Cortex of kidney (tissue), 1 donor: ENCODE data around the gene FBXO40.
"Not testable (repeated sequence)": the region's sequence is repeated elsewhere in the genome, so short reads cannot be mapped to it uniquely, and the experiment has no call there.

Experiments
- DNase-seq: peaks from one replicate; lab custom pipeline; 2025; lab: John Stamatoyannopoulos, UW

The FBXO40 gene

GRCh38 chr3:121592856-121593702 is at the start of gene FBXO40:
Gene FBXO40 (plus strand): TSS chr3:121593379. CDS start chr3:121620576, 27,197 bp downstream.
- DNase-seq, result no peak

GRCh38 chr3:121545049-121545573 is 48.1 kb upstream of the FBXO40 start:
- no peak for DNase-seq

GRCh38 chr3:121545574-121546455 is 47.4 kb upstream of the FBXO40 start, which contains the start of gene POLQ:
Gene POLQ (minus strand): TSS chr3:121545988. CDS start chr3:121545877, 111 bp downstream.
- no peak for DNase-seq

GRCh38 chr3:121552379-121552778 is 40.8 kb upstream of the FBXO40 start:
- no peak for DNase-seq

- DNase-seq, result no peak
Observed at GRCh38 chr3:121552797-121553196, 40.4 kb upstream of the FBXO40 start.

- DNase-seq, result no peak
Observed at GRCh38 chr3:121557426-121557934, 35.7 kb upstream of the FBXO40 start.

- DNase-seq, result no peak
Observed at GRCh38 chr3:121562148-121562547, 31.0 kb upstream of the FBXO40 start.

- DNase-seq, result no peak
Observed at GRCh38 chr3:121566773-121567172, 26.4 kb upstream of the FBXO40 start.

- no peak for DNase-seq
Observed at GRCh38 chr3:121567649-121568048, 25.5 kb upstream of the FBXO40 start, which contains the start of gene ARGFX. Gene ARGFX (plus strand): TSS chr3:121567949. CDS start chr3:121570714, 2,765 bp downstream.

GRCh38 chr3:121574449-121574848 is 18.7 kb upstream of the FBXO40 start:
- no peak for DNase-seq

- DNase-seq, result no peak
Observed at GRCh38 chr3:121581691-121582090, 11.5 kb upstream of the FBXO40 start.

- no peak for DNase-seq
Observed at GRCh38 chr3:121584418-121584817, 8.8 kb upstream of the FBXO40 start.

- not testable (repeated sequence) for DNase-seq
Observed at GRCh38 chr3:121593806-121594205, 627 bp downstream of the FBXO40 start.

GRCh38 chr3:121594850-121595249 is 1.7 kb downstream of the FBXO40 start:
- no peak for DNase-seq

GRCh38 chr3:121595765-121596406 is 2.7 kb downstream of the FBXO40 start:
- no peak for DNase-seq

GRCh38 chr3:121598564-121598963 is 5.4 kb downstream of the FBXO40 start:
- no peak for DNase-seq

- DNase-seq, result not testable (repeated sequence)
Observed at GRCh38 chr3:121599900-121600299, 6.7 kb downstream of the FBXO40 start.

- no peak for DNase-seq
Observed at GRCh38 chr3:121601212-121601812, 8.1 kb downstream of the FBXO40 start.

GRCh38 chr3:121604759-121605158 is 11.6 kb downstream of the FBXO40 start:
- DNase-seq, result no peak

- no peak for DNase-seq
Observed at GRCh38 chr3:121606106-121606505, 12.9 kb downstream of the FBXO40 start.

GRCh38 chr3:121619691-121620090 is 26.5 kb downstream of the FBXO40 start:
- no peak for DNase-seq
